Endothelial cell of umbilical vein (primary cell): Measurements from ENCODE around the gene SLC23A2. TPM values are rescaled to one million over a fixed set of nuclear protein-coding genes. Genes with fewer than 3 reads are reported as not detected.

Experiments
- BruUV-seq: library from RNA; stranded (reverse); fragments of 400-500 nt; replicated peaks from 2 replicates; lab custom pipeline; 2021; lab: Mats Ljungman, UMichigan
- CTCF ChIA-PET: fragments of 300-600, 350-600 bp; sonication (Branson Sonifier 250); formaldehyde crosslinking; loops from one replicate; lab custom pipeline; 2021; ENCODE audit warnings: antibody characterized with exemption, inconsistent platforms; lab: Charles Lee
- POLR2A ChIA-PET: fragments of 300-600, 350-600 bp; sonication (Branson Sonifier 250); formaldehyde crosslinking; loops from one replicate; lab custom pipeline; 2021; ENCODE audit warnings: antibody characterized with exemption, inconsistent platforms; lab: Charles Lee
- DNase-seq: peaks from one replicate; pipeline ENCODE4 v3.0.0-alpha.2; 2011; ENCODE audit warnings: low read depth, low spot score
- FAIRE-seq: peaks from 2 replicates; lab custom pipeline; 2011; peaks lifted over from hg19 to GRCh38; lab: Jason Lieb, UNC
- H2AFZ ChIP-seq: 2 replicates; pipeline ENCODE4 v1.6.0; 2012; ENCODE audit warnings: low read depth, low read length, control low read depth, inconsistent platforms
- H3K27ac ChIP-seq: 2 replicates; pipeline ENCODE4 v1.5.1; 2011; ENCODE audit warnings: low read depth, mild to moderate bottlenecking, control low read depth, low read length, moderate library complexity; ENCODE audit not compliant: insufficient read depth
- H3K27me3 ChIP-seq, 2 experiments: 2 replicates each; pipeline versions ENCODE4 v1.6.0 to v1.6.1; 2011; ENCODE audit warnings: low read length in 2 of 2, mixed read lengths in 1 of 2; ENCODE audit not compliant: control insufficient read depth in 2 of 2, insufficient read depth in 2 of 2
- H3K36me3 ChIP-seq, 2 experiments: 2 replicates in 1 of 2; 3 replicates in 1 of 2; pipeline ENCODE4 v1.5.1; 2011; ENCODE audit warnings: low read length in 2 of 2, mild to moderate bottlenecking in 1 of 2, moderate library complexity in 1 of 2; ENCODE audit not compliant: control insufficient read depth in 2 of 2, insufficient read depth in 2 of 2; ENCODE audit errors: extremely low read depth in 1 of 2
- H3K4me1 ChIP-seq: 3 replicates; pipeline ENCODE4 v1.5.1; 2011; ENCODE audit warnings: mild to moderate bottlenecking, low read length; ENCODE audit not compliant: control insufficient read depth, insufficient read depth; ENCODE audit errors: extremely low read depth
- H3K4me2 ChIP-seq: 2 replicates; pipeline ENCODE4 v1.6.1; 2011; ENCODE audit warnings: low read length, control low read depth, mixed read lengths; ENCODE audit not compliant: insufficient read depth
- H3K4me3 ChIP-seq, 3 experiments: fragments of 200-600 bp in 1 of 3; sonication (generic), shearing (Covaris generic) in 1 of 3; replicated peaks in 1 of 3; 2 replicates each; pipeline ENCODE4 v1.5.1; 2011 to 2016; ENCODE audit warnings: control low read depth in 3 of 3, low read length in 3 of 3, mild to moderate bottlenecking in 2 of 3, inconsistent platforms in 1 of 3, low read depth in 1 of 3, moderate library complexity in 1 of 3; ENCODE audit not compliant: insufficient read depth in 1 of 3
- H3K79me2 ChIP-seq: 2 replicates; pipeline ENCODE4 v1.6.0; 2012; ENCODE audit warnings: low read length, inconsistent platforms; ENCODE audit not compliant: control insufficient read depth, insufficient read depth
- H3K9ac ChIP-seq: replicated peaks from 2 replicates; pipeline ENCODE3; 2011; ENCODE audit warnings: low read length, control low read depth; ENCODE audit not compliant: insufficient read depth; ENCODE audit errors: extremely low read depth
- H3K9me1 ChIP-seq: replicated peaks from 3 replicates; pipeline ENCODE4 v1.6.0; 2011; ENCODE audit warnings: mild to moderate bottlenecking, low read length; ENCODE audit not compliant: control insufficient read depth, insufficient read depth; ENCODE audit errors: extremely low read depth
- H3K9me3 ChIP-seq: replicated peaks from 2 replicates; pipeline ENCODE4 v1.5.1; 2012; ENCODE audit warnings: low read length, inconsistent platforms; ENCODE audit not compliant: control insufficient read depth, insufficient read depth
- H4K20me1 ChIP-seq: replicated peaks from 2 replicates; pipeline ENCODE3; 2011; ENCODE audit warnings: mild to moderate bottlenecking, low read length; ENCODE audit not compliant: control insufficient read depth, insufficient read depth; ENCODE audit errors: extremely low read depth
- EZH2 ChIP-seq: IDR thresholded peaks from 2 replicates; pipeline ENCODE4 v1.6.1; 2012; ENCODE audit warnings: borderline replicate concordance, low read depth, mild to moderate bottlenecking, moderate library complexity, low read length, inconsistent platforms; ENCODE audit not compliant: severe bottlenecking
- FOS ChIP-seq: IDR thresholded peaks from 2 replicates; pipeline ENCODE4 v1.6.1; 2011; ENCODE audit warnings: mild to moderate bottlenecking, low read length, moderate library complexity, borderline replicate concordance; ENCODE audit not compliant: insufficient read depth
- GATA2 ChIP-seq: IDR thresholded peaks from 2 replicates; pipeline ENCODE4 v1.7.0; 2011; ENCODE audit warnings: low read depth, mild to moderate bottlenecking, moderate library complexity, mixed read lengths, low read length; ENCODE audit not compliant: insufficient read length, insufficient read depth
- JUN ChIP-seq: IDR thresholded peaks from 2 replicates; pipeline ENCODE4 v1.6.1; 2011; ENCODE audit warnings: borderline replicate concordance, low read depth; ENCODE audit not compliant: insufficient read length, insufficient read depth
- MAX ChIP-seq: IDR thresholded peaks from 2 replicates; pipeline ENCODE4 v1.6.1; 2011; ENCODE audit not compliant: insufficient read depth, insufficient read length
- MYC ChIP-seq: IDR thresholded peaks from one replicate; pipeline ENCODE4 v1.6.1; 2011; ENCODE audit warnings: mild to moderate bottlenecking, low read depth, low read length
- POLR2A ChIP-seq: IDR thresholded peaks from 2 replicates; pipeline ENCODE4 v1.6.1; 2012; ENCODE audit warnings: low read depth, mild to moderate bottlenecking, control low read depth, low read length
- POLR2AphosphoS5 ChIP-seq: IDR thresholded peaks from 2 replicates; pipeline ENCODE4 v1.6.1; 2012; ENCODE audit warnings: low read depth, mild to moderate bottlenecking, control low read depth, low read length, moderate library complexity; ENCODE audit not compliant: insufficient read depth
- dilution Hi-C: fragments of 300-500 bp; cut with MboI; formaldehyde crosslinking; loops from one replicate; pipeline ENCODE4 v1.15.0; 2019; ENCODE audit warnings: low sequenced_read_pairs; ENCODE audit not compliant: extremely low pct_ligation_motif_present
- intact Hi-C: fragments of 100-400 bp; cut with micrococcal nuclease; formaldehyde crosslinking; loops from one replicate; pipeline ENCODE4 v1.10.0; 2022
- polyA plus RNA-seq, 4 experiments: library from polyadenylated mRNA; depleted of rRNA in 3 of 4; stranded (reverse) in 3 of 4; unstranded in 1 of 4; fragments of >200 nt; gene quantifications; 2 replicates each; pipeline versions ENCODE4 v1.2.1 to v1.2.3, GENCODE V29; 2011 to 2012; ENCODE audit warnings: missing spikeins in 1 of 4
- total RNA-seq: library from RNA; stranded (reverse); gene quantifications from 2 replicates; pipeline ENCODE4 v1.2.3, GENCODE V29; 2021
- TF ChIP-seq, protein P1 (sequence below), 2 donors: IDR thresholded peaks; 1 replicate in 1 of 2; 2 replicates in 1 of 2; pipeline ENCODE4 v1.5.1; 2011; ENCODE audit warnings: low read length in 2 of 2, mild to moderate bottlenecking in 2 of 2, moderate library complexity in 2 of 2, control low read depth in 1 of 2, inconsistent platforms in 1 of 2, low read depth in 1 of 2; ENCODE audit not compliant: insufficient read depth in 1 of 2; ENCODE audit errors: extremely low read depth in 1 of 2

SLC23A2 gene
- total and polyA plus RNA-seq, 2 donors (not counting 3 experiments of a cell fraction or from before 2014, with no cell fraction given): 24.4 to 24.5 TPM

DNA sequence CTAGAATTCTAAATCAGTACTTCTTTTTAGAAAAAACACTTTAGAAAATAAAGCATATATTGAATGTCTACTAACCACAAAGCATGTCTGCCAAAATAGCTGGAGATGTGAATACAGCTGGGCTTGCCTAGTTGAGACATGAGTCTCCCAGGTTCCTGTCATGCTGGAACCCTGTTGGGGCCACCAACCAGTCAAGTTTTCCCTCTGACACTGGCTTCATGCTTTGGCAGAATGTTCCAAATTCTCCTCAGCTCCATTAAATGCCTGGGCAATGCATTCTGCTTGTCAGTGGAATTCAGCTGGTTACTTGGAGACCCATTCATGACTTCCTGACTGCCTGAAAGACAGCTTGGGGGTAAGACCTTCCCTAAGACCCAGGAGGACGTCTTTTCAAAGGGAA, 192.4 kb downstream of the SLC23A2 start:
- POLR2A ChIA-PET: no interaction called here
- no peak for DNase-seq

GRCh38 chr20:4805663-4806449, 195.5 kb downstream of the SLC23A2 start:
- Histone ChIP-seq H2AFZ (no peak overlapping the region), H3K27me3 (no peaks in the 10 kb centered on the region), H3K36me3 (peaks cover 0 to 9% of the 10 kb centered on the region in 2 experiments), H3K4me1 (no peaks in the 10 kb centered on the region), H3K9ac (no peak overlapping the region), H3K4me3 (no peak overlapping the region), H3K9me3 (no peaks in the 10 kb centered on the region), H3K9me1 (no peaks in the 10 kb centered on the region), H3K27ac (no peak overlapping the region), H3K79me2 (no peaks in the 10 kb centered on the region), H3K4me2 (no peak overlapping the region), H4K20me1 (no peaks in the 10 kb centered on the region)
- ChIA-PET CTCF (interaction anchor here (1.3 kb wide), 1 partner anchor 10 kb away, joined by 3 read pairs; no protein-coding TSS in a partner anchor), POLR2A (no interaction called here)
- dilution Hi-C loops (no loop called here), intact Hi-C loops (no loop called here)
- TF ChIP-seq POLR2AphosphoS5: no peak
- TF ChIP-seq EZH2: no peak
- TF ChIP-seq, protein P1, sequence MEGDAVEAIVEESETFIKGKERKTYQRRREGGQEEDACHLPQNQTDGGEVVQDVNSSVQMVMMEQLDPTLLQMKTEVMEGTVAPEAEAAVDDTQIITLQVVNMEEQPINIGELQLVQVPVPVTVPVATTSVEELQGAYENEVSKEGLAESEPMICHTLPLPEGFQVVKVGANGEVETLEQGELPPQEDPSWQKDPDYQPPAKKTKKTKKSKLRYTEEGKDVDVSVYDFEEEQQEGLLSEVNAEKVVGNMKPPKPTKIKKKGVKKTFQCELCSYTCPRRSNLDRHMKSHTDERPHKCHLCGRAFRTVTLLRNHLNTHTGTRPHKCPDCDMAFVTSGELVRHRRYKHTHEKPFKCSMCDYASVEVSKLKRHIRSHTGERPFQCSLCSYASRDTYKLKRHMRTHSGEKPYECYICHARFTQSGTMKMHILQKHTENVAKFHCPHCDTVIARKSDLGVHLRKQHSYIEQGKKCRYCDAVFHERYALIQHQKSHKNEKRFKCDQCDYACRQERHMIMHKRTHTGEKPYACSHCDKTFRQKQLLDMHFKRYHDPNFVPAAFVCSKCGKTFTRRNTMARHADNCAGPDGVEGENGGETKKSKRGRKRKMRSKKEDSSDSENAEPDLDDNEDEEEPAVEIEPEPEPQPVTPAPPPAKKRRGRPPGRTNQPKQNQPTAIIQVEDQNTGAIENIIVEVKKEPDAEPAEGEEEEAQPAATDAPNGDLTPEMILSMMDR (IDR thresholded peaks at IDR 0.05; ENCODE audit: extremely low read depth in 1 of 2, insufficient read depth in 1 of 2, low read depth in 1 of 2, low read length in 2 of 2): no peak
- TF ChIP-seq MYC: no peak
- no peak for TF ChIP-seq MAX
- TF ChIP-seq GATA2: no peak
- TF ChIP-seq POLR2A: no peak
- TF ChIP-seq JUN: no peak
- TF ChIP-seq FOS: no peak
- DNase-seq (no peak), FAIRE-seq (no peak)
- no TSS peak for BruUV-seq

More for the DNA sequence above, 192.4 kb downstream of the SLC23A2 start:
- no peaks in the 10 kb centered on the region for H3K27me3 ChIP-seq
- H3K9me1 ChIP-seq: no peaks in the 10 kb centered on the region
- BruUV-seq: no TSS peak
- H4K20me1 ChIP-seq: no peaks in the 10 kb centered on the region
- TF ChIP-seq MYC: no peak
- no peak for TF ChIP-seq MAX
- H3K27ac ChIP-seq: no peak overlapping the region
- no peak overlapping the region for H3K9ac ChIP-seq
- H3K79me2 ChIP-seq: no peaks in the 10 kb centered on the region
- dilution Hi-C loops (no loop called here), intact Hi-C loops (no loop called here)
- CTCF ChIA-PET: interaction anchor here (0.8 to 1.5 kb wide), 3 partner anchors 24 to 147 kb away, joined by 3 to 4 read pairs (median 4); no protein-coding TSS in a partner anchor
- H3K4me1 ChIP-seq: peaks cover 13% of the 10 kb centered on the region
- FAIRE-seq: peak; percentile 37
- no peak overlapping the region for H3K4me3 ChIP-seq
- H3K9me3 ChIP-seq: no peaks in the 10 kb centered on the region
- H3K4me2 ChIP-seq: no peak overlapping the region
- no peak overlapping the region for H2AFZ ChIP-seq
- H3K36me3 ChIP-seq: peaks cover 0 to 5% of the 10 kb centered on the region in 2 experiments
